Esophagus squamous epithelium (tissue), 4 donors: ENCODE data around the gene NR3C2.

Experiments used
- CTCF ChIP-seq, 6 experiments: fragments of 450-650 bp in 4 of 6; fragments of 200-600 bp in 2 of 6; sonication (generic) in 2 of 6; IDR thresholded peaks; one replicate each; pipeline ENCODE4 v1.5.1; 2016 to 2019; ENCODE audit warnings: antibody characterized with exemption in 6 of 6, mild to moderate bottlenecking in 4 of 6, moderate library complexity in 4 of 6
- POLR2A ChIP-seq, 4 donors: fragments of 450-650 bp; IDR thresholded peaks; one replicate each; pipeline ENCODE4 v1.6.1; 2017; ENCODE audit warnings: antibody characterized with exemption in 4 of 4, mild to moderate bottlenecking in 4 of 4, moderate library complexity in 3 of 4

GRCh38 chr4:148073349-148073748, 368.9 kb downstream of the NR3C2 start:
- TF ChIP-seq CTCF (IDR thresholded peaks at IDR 0.05), result no peak
- no peak for TF ChIP-seq POLR2A (IDR thresholded peaks at IDR 0.05)
